ENCODE results near the gene LDB1.

- TF ChIP-seq REST (IDR thresholded peaks at IDR 0.05; ENCODE audit: insufficient read depth in 1 of 2, low read depth in 2 of 2, low read length in 1 of 2) (no peak), CTCF (IDR thresholded peaks at IDR 0.05) (no peak), POLR2AphosphoS5 (IDR thresholded peaks at IDR 0.05; ENCODE audit: low read depth, low read length) (no peak), SIN3A (IDR thresholded peaks at IDR 0.05; ENCODE audit: borderline replicate concordance, insufficient read depth, low read depth, low read length) (no peak)
These were observed 1.3 kb downstream of the LDB1 start for GRCh38 chr10:102118867-102119266.

Measured in Panc1 (cell line).